ENCODE measurements around the gene CYP3A4.
"Not testable (repeated sequence)": the region's sequence is repeated elsewhere in the genome, so short reads cannot be mapped to it uniquely, and the experiment has no call there.

Gene CYP3A4

GRCh38 chr7:99786726-99787335 is 2.8 kb upstream of the CYP3A4 start:
- H3K4me3 ChIP-seq (ENCODE audit: low read depth, low read length), result no peak overlapping the region
- TF ChIP-seq CTCF (IDR thresholded peaks at IDR 0.05; ENCODE audit: control insufficient read depth, extremely low read depth, insufficient read depth), result no peak
- no peak for DNase-seq (ENCODE audit: low read depth)

GRCh38 chr7:99785654-99786053 is 1.7 kb upstream of the CYP3A4 start:
- not testable (repeated sequence) for DNase-seq (ENCODE audit: low read depth)

GRCh38 chr7:99782012-99782953 is 1.7 kb downstream of the CYP3A4 start:
- TF ChIP-seq CTCF (IDR thresholded peaks at IDR 0.05; ENCODE audit: control insufficient read depth, extremely low read depth, insufficient read depth), result no peak
- DNase-seq (ENCODE audit: low read depth), result no peak
- H3K4me3 ChIP-seq (ENCODE audit: low read depth, low read length), result no peak overlapping the region

More at GRCh38 chr7:99785654-99786053, 1.7 kb upstream of the CYP3A4 start:
- not testable (repeated sequence) for H3K4me3 ChIP-seq (ENCODE audit: low read depth, low read length)

GRCh38 chr7:99780588-99780987 is 3.4 kb downstream of the CYP3A4 start:
- no peak overlapping the region for H3K4me3 ChIP-seq (ENCODE audit: low read depth, low read length)
- DNase-seq (ENCODE audit: low read depth), result no peak
- TF ChIP-seq CTCF (IDR thresholded peaks at IDR 0.05; ENCODE audit: control insufficient read depth, extremely low read depth, insufficient read depth), result no peak

- no peak overlapping the region for H3K4me3 ChIP-seq (ENCODE audit: low read depth, low read length)
- TF ChIP-seq CTCF (IDR thresholded peaks at IDR 0.05; ENCODE audit: control insufficient read depth, extremely low read depth, insufficient read depth), result no peak
- no peak for DNase-seq (ENCODE audit: low read depth)
These were observed 4.0 kb downstream of the CYP3A4 start for GRCh38 chr7:99779949-99780348.

GRCh38 chr7:99778880-99779279 is 5.1 kb downstream of the CYP3A4 start:
- no peak for DNase-seq (ENCODE audit: low read depth)
- H3K4me3 ChIP-seq (ENCODE audit: low read depth, low read length), result no peak overlapping the region
- no peak for TF ChIP-seq CTCF (IDR thresholded peaks at IDR 0.05; ENCODE audit: control insufficient read depth, extremely low read depth, insufficient read depth)

- not testable (repeated sequence) for DNase-seq (ENCODE audit: low read depth); H3K4me3 ChIP-seq (ENCODE audit: low read depth, low read length)
These were observed 10.6 kb downstream of the CYP3A4 start for GRCh38 chr7:99773395-99773794.

- no peak for TF ChIP-seq CTCF (IDR thresholded peaks at IDR 0.05; ENCODE audit: control insufficient read depth, extremely low read depth, insufficient read depth)
- no peak for DNase-seq (ENCODE audit: low read depth)
- H3K4me3 ChIP-seq (ENCODE audit: low read depth, low read length), result no peak overlapping the region
These were observed 11.4 kb downstream of the CYP3A4 start for GRCh38 chr7:99772565-99772964.

GRCh38 chr7:99769494-99769893 is 14.5 kb downstream of the CYP3A4 start:
- not testable (repeated sequence) for DNase-seq (ENCODE audit: low read depth); H3K4me3 ChIP-seq (ENCODE audit: low read depth, low read length)
